H1 (cell line): ENCODE measurements around the gene RASAL1. TPM values are rescaled to one million over a fixed set of nuclear protein-coding genes. Genes with fewer than 3 reads are reported as not detected.

Source experiments
- microRNA-seq, 2 experiments: library from miRNA; unstranded; fragments of <30 nt; microRNA quantifications; one replicate each; pipeline versions ENCODE4 to v1.2.0, GENCODE V29; 2016 to 2020; ENCODE audit warnings: borderline microRNAs expressed in 2 of 2, borderline number of aligned reads in 2 of 2, borderline replicate concordance in 1 of 2
- polyA plus RNA-seq, 7 experiments: library from polyadenylated mRNA; depleted of rRNA in 3 of 7; stranded (reverse) in 5 of 7; unstranded in 2 of 7; fragments of >200 nt in 5 of 7; fragments of 200-250 nt in 2 of 7; gene quantifications; 1 replicate in 5 of 7; 2 replicates in 1 of 7; 4 replicates in 1 of 7; pipeline versions ENCODE4 v1.2.1 to v1.2.3, GENCODE V29; 2011 to 2013; ENCODE audit warnings: missing spikeins in 2 of 7, mixed read lengths in 2 of 7
- small RNA-seq: library from polyadenylated mRNA; stranded (forward); fragments of <200 nt; extraction: miRNeasy Mini kit (QIAGEN cat#:217004); gene quantifications from one replicate; pipeline ENCODE3, GENCODE V24; 2013; ENCODE audit not compliant: insufficient read depth
- total RNA-seq: library from RNA; stranded (reverse); fragmentation: NEBNext Ultra II Directional; extraction: Animal tissue kit (Norgen Biotek cat#: 25700); gene quantifications from 2 replicates; pipeline ENCODE4 v1.2.1, GENCODE V29; 2021

Gene RASAL1
- total and polyA plus RNA-seq, 2 of the 8 experiments (the other 6 are each of a cell fraction or from before 2014, with no cell fraction given): 3.7 to 5.0 TPM

Small RNA genes within 50 kb of the gene (microRNA-seq; reads per million reads assigned to microRNA genes)
- 0 to 0.23 reads per million in 2 experiments for gene MIR7106

Small RNA genes within 50 kb of the gene (small RNA-seq; reads per million reads assigned to genes)
- gene MIR7106 (not detected), gene RF00019 (not detected)

Other genes with a start within 250 kb of the RASAL1 start
- gene OAS1, start 228.8 kb downstream of the RASAL1 start, total RNA-seq: not detected in 2 replicates
- gene OAS1, start 228.8 kb downstream of the RASAL1 start, polyA plus RNA-seq (2011; rRNA removed): 0.13 and 0.23 TPM in 2 replicates
- gene OAS3, start 197.3 kb downstream of the RASAL1 start, total RNA-seq: 0.73 and 1.1 TPM in 2 replicates
- 3.7 and 4.3 TPM in 2 replicates for gene OAS3, start 197.3 kb downstream of the RASAL1 start, polyA plus RNA-seq (2011; rRNA removed)
- gene OAS2, start 157.2 kb downstream of the RASAL1 start, total RNA-seq: not detected in 2 replicates
- 0.06 TPM in 1 of 2 replicates, not detected in the other for gene OAS2, start 157.2 kb downstream of the RASAL1 start, polyA plus RNA-seq (2011; rRNA removed)
- gene DTX1, start 79.0 kb downstream of the RASAL1 start, total RNA-seq: 6.9 and 8.6 TPM in 2 replicates
- gene DTX1, start 79.0 kb downstream of the RASAL1 start, polyA plus RNA-seq (2011; rRNA removed): 4.7 and 7.0 TPM in 2 replicates
- 0.56 TPM in 1 of 2 replicates, not detected in the other for gene CFAP73, start 14.0 kb upstream of the RASAL1 start, total RNA-seq
- gene CFAP73, start 14.0 kb upstream of the RASAL1 start, polyA plus RNA-seq (2011; rRNA removed): 0.45 and 0.80 TPM in 2 replicates
- gene DDX54, start 49.7 kb upstream of the RASAL1 start, total RNA-seq: 112 and 113 TPM in 2 replicates
- gene DDX54, start 49.7 kb upstream of the RASAL1 start, polyA plus RNA-seq (2011; rRNA removed): 64.9 and 98.5 TPM in 2 replicates
- 25.8 and 26.4 TPM in 2 replicates for gene RITA1, start 50.0 kb upstream of the RASAL1 start, total RNA-seq
- gene RITA1, start 50.0 kb upstream of the RASAL1 start, polyA plus RNA-seq (2011; rRNA removed): 24.1 and 31.0 TPM in 2 replicates
- gene TPCN1, start 85.7 kb upstream of the RASAL1 start, total RNA-seq: 18.1 and 21.4 TPM in 2 replicates
- 14.9 and 22.7 TPM in 2 replicates for gene TPCN1, start 85.7 kb upstream of the RASAL1 start, polyA plus RNA-seq (2011; rRNA removed)
- gene SLC8B1, start 199.3 kb upstream of the RASAL1 start, total RNA-seq: 11.2 and 11.3 TPM in 2 replicates
- gene SLC8B1, start 199.3 kb upstream of the RASAL1 start, polyA plus RNA-seq (2011; rRNA removed): 19.1 and 26.9 TPM in 2 replicates
- gene PLBD2, start 222.8 kb upstream of the RASAL1 start, total RNA-seq: 33.1 and 33.5 TPM in 2 replicates
- gene PLBD2, start 222.8 kb upstream of the RASAL1 start, polyA plus RNA-seq (2011; rRNA removed): 16.8 and 25.6 TPM in 2 replicates